GM19468 (cell line): ENCODE results near the gene SH3BP5.
"Not testable (repeated sequence)": the region's sequence is repeated elsewhere in the genome, so short reads cannot be mapped to it uniquely, and the experiment has no call there.

Experiments
- ATAC-seq: cut with Tn5 transposase; IDR thresholded peaks from one replicate; pipeline ENCODE4 v1.9.1; 2021; ENCODE audit warnings: mild to moderate bottlenecking, moderate library complexity, moderate number of reproducible peaks; ENCODE audit not compliant: unreplicated experiment; ENCODE audit errors: extremely low read depth

The SH3BP5 gene

GRCh38 chr3:15332405-15333098 is at the start of gene SH3BP5:
Gene SH3BP5 (minus strand): TSS chr3:15332586. CDS start chr3:15332408, 178 bp downstream.
- peak; percentile 36 for ATAC-seq

- no peak for ATAC-seq
Observed at GRCh38 chr3:15380980-15381890, 48.8 kb upstream of the SH3BP5 start.

DNA sequence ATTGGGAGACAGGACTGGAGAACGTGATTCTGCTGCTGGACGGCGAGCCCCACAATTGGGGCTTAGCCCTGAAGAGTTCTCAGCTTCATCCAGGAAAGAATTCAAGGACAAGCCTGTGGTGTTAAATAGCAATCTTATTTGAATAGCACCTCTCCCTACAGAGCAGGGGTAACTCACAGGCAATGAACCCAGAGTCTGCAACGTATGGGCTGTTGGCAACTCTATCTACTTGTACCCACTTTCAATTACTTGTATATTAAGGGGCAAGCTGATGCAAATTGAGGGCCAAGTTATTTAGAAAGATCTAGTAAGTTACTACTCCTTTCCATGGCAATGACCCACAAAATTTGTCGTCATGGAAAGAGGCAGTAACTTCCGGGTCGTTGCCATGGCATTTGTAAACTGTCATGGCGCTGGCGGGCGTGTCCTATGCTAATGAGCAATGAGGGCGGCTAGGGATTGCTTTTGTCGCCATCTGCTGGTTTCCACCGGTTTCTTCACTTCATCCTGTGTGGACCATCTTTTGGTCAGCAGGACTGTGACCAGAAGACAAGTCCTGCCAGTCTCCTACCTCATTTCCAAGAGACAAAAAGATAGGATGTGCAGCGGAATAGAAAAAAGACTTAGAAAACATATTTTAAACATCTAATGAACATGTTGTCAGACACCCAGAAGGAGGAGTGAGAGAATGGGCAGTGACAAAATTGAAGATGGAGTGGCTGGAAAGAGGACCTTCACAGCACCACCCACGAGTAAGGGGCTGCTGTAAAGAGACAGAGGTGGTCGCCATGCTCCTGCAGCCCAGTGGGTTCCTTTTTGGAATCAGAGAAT is 45.8 kb upstream of the SH3BP5 start:
- peak; percentile 55 for ATAC-seq

DNA sequence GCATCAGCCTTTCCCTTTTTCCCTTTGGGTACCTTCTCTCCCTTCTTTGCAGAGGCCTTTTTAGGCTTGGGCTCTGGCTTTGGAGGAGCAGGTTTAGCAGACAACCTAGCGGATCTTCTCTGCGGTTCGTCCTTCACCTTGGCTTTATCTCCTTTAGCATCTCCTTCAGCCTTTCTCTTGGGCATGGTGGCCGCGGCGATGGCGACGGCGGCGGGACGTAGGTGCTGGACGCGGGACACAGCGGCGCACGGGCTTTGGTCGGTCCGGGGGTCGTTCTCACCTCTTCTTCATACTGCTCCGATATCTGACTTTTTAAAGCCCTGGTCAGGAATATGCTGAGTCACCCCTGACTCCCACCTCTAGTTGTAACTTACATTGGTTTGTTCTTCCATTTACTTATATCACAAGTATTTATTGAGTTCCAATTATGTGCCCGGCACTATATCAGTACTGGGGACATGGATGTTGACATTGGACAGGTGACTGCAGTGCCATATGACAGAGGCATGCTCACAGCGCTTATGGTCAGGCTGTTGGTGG is 43.1 kb upstream of the SH3BP5 start:
- ATAC-seq: no peak

DNA sequence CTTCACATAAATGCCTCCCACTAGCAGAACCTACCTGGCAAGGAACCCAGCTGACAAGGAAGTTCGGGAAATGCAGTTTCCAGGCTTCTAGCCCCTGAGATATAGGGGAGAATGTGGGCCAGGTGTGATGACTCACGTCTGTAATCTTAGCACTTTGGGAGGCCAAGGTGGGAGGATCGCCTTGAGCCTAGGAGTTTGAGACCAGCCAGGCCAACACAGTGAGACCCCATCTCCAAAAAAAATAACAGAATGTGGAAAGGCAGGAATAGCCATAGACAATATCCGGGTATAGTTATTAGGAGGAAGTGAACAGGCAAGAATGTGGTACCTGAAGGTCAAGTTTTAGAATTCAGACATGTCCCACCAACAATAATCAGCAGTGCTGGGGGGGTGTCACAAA is 40.5 kb upstream of the SH3BP5 start:
- no peak for ATAC-seq

GRCh38 chr3:15368561-15369135 is 36.3 kb upstream of the SH3BP5 start:
- ATAC-seq: no peak

GRCh38 chr3:15367059-15367458 is 34.7 kb upstream of the SH3BP5 start:
- no peak for ATAC-seq

GRCh38 chr3:15364078-15364477 is 31.7 kb upstream of the SH3BP5 start:
- ATAC-seq: not testable (repeated sequence)

DNA sequence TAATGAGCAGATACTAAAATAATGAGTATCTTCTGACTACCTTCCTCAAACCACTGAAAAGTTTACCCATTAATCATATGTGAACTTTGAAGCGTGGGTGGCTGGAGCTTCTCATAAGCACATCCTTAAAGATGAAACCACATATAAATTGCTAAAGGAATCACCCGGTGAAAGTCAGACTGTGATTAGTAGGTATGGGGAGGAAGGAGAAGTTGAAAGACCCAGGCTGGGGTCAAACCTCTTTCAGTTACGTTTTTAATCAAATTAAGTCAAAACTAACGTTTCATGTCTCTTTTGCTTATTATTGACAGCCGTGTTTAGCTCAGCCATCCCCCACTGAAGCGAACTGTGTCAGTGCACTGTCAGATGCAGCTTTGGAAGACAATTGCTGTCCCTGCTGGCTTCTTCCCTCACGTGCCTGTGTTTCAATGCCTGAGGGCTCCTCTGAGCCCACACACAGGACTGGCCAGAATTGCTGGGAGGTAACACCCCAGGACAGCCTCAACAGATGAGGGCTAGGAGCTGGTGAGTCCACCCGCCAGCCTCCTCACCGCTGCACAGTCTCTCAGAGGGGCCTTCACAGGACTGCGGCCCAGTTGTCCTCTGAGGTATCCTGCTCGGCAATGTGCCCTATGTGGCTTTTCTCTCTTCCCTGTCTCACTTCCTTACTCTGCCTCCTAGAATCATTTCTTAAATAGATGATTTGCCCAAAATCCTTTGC is 29.3 kb upstream of the SH3BP5 start:
- ATAC-seq: peak; percentile 76

DNA sequence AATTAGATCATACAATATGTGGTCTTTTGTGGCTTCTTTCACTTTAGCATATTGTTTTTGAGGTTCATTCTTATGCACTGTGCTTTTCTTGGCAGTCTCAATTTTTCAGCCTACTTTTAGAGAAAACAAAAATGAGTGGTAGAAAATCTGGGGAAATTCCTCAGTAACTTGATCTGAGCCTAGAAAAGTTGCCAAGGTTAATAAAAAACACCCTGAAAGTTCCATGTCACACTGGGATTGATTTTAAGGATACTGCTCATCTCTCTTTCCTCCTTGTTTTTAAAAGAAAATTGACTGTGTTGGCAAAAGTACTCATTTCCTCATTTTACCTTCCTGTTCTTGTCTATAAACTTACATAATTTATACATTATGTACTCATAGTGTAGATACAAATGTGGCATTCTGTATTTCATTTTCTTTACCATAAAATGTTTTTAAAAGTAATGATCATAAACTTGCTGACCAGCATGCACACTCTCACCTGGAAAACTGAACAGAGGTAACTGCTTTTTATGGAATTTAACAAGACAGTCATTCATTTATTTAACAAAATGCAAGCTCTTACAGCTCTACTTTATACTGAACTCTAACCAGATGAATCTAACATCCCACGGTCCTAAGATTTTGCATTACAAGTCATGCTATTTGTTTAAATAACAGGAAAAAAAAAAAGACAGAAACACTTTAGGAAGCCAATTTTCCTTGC is 28.6 kb upstream of the SH3BP5 start:
- no peak for ATAC-seq

GRCh38 chr3:15359677-15360397 is 27.5 kb upstream of the SH3BP5 start:
- no peak for ATAC-seq

GRCh38 chr3:15356651-15357061 is 24.3 kb upstream of the SH3BP5 start:
- ATAC-seq: not testable (repeated sequence)

DNA sequence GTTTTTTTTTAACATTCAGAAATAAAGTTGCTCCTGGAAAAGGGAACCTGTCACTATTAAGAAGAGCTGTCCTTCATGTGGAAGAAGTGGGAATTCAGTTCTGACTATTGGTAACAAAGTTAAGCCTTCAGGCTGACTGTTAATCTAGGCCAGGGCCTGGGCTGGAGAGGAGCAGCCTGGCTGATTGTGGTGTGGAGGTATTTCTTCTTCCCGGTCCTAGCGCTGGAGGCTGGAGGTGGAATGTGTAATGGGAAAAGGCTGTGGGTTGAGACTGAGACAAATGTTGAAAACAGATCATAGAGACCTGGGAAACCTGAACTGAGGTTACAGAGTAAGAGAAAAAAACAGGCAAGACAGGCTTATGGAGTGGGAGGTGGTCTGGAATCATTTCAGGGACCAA is 23.8 kb upstream of the SH3BP5 start:
- no peak for ATAC-seq

DNA sequence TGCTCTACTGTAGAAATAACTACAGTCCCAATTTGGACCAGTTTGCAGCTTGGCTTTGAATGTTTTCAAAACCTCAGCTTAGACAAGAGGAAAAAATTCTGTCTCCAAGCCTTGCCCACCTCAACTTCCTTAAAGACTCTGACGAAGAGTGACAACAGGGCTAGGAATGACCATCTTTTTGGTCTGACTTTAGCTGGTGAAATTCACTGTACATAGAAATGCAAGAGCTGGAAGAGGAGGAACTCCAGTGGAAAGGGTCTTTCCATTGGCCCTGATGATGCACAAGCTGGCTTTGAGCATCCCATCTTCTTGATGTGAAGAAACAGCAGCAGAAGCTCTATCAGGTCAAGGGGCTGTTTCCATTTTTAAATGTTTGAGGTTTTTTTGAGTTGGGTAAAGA is 22.7 kb upstream of the SH3BP5 start:
- no peak for ATAC-seq

DNA sequence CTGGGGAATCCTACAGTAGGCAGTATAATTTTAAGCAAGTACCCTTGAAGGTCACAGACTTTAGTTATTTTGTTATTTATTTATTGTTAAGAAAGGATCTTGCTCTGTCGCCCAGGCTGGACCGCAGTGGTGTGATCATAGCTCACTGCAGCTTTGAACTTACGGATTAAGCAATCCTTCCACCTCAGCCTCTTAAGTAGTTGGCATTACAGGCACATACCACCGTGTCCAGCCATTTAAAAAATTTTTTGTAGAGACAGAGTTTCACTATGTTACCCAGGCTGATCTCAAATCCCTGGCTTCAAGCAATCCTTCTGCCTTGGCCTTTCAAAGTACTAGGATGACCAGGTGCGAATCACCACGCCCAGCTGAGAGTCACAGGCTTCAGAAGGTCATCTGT is 22.1 kb upstream of the SH3BP5 start:
- no peak for ATAC-seq

DNA sequence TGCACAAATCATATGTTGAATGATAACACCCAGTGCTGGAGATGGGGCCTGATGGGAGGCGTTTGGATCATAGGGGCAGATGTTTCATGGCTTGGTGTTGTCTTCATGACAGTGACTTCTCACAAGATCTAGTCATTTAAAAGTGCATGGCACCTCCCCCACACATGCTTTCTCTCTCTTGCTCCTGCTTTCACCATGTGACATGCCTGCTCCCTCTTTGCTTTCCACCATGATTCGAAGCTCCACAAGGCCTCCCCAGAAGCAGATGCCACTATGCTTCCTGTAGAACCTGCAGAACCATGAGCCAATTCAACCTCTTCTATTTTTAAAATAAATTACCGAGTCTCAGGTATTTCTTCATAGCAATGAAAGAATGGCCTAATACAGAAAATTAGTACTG is 17.8 kb upstream of the SH3BP5 start:
- no peak for ATAC-seq

DNA sequence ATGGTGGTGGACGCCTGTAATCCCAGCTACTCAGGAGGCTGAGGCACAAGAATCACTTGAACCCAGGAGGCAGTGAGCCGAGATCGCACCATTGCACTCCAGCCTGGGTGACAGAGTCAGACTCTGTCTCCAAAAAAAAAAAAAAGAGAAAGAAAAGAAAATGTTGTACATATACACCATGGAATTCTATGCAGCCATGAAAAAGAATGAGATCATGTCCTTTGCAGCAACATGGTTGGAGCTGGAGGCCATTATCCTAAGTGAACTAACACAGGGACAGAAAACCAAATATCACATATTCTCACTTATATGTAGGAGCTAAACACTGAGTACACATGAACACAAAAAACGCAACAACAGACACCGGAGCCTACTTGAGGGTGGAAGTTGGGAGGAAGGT is 17.1 kb upstream of the SH3BP5 start:
- not testable (repeated sequence) for ATAC-seq

DNA sequence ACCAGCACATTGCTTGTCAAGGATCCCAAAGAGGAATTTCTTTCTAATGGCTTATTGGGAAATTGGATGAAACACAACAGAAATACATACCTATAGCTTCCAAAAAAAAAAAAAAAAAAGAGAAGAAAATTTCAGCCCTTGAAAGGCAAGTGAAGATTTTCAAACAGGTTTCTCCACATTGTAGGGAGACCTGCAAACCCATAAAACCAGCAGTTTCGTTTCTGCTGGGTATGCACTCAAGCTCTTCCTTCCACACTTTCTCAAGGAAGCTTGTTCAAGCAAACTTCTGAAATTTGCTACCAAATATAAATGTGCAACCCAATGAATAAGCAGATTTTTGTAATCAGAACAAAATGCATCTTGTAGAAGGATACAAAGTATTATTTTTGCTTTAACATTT is 15.9 kb upstream of the SH3BP5 start:
- ATAC-seq: no peak
